ENCODE measurements around the gene HDAC11. TPM values are rescaled to one million over a fixed set of nuclear protein-coding genes. Genes with fewer than 3 reads are reported as not detected.

Gene HDAC11
- total RNA-seq, 1 donor from 2014 or later, result 14.4 TPM

DNA sequence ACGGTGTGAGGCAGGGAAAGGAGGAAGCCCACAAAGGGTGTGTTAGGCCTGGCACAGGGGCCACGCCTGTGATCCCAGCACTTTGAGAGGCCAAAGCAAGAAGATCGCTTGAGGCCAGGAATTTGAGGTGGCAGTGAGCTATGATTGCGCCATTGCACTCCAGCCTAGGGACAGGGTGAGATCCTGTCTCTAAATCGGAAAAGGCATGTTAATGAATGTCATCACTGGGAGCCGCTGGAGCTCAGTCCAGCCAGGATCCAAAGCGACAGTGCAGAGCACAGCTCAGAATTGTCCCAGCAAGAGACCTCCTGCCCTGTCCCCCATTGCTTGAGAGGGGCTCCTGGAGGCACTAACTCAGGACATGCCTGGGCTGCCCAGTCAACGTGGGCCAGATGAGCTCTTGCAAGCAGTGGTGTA lies 53.8 kb downstream of the HDAC11 start:
- Mint-ChIP-seq H3K36me3 (ENCODE audit: insufficient read depth) (no peaks in the 10 kb centered on the region), H3K9me3 (ENCODE audit: low read depth) (peaks cover 3% of the 10 kb centered on the region), H3K27ac (no peak overlapping the region), H3K4me3 (ENCODE audit: low read depth) (no peak overlapping the region), H3K4me1 (ENCODE audit: low read depth) (no peaks in the 10 kb centered on the region), H3K27me3 (peaks cover 27% of the 10 kb centered on the region)
- DNase-seq (ENCODE audit: low spot score, unreplicated experiment), result no peak
- TF ChIP-seq, protein P1, sequence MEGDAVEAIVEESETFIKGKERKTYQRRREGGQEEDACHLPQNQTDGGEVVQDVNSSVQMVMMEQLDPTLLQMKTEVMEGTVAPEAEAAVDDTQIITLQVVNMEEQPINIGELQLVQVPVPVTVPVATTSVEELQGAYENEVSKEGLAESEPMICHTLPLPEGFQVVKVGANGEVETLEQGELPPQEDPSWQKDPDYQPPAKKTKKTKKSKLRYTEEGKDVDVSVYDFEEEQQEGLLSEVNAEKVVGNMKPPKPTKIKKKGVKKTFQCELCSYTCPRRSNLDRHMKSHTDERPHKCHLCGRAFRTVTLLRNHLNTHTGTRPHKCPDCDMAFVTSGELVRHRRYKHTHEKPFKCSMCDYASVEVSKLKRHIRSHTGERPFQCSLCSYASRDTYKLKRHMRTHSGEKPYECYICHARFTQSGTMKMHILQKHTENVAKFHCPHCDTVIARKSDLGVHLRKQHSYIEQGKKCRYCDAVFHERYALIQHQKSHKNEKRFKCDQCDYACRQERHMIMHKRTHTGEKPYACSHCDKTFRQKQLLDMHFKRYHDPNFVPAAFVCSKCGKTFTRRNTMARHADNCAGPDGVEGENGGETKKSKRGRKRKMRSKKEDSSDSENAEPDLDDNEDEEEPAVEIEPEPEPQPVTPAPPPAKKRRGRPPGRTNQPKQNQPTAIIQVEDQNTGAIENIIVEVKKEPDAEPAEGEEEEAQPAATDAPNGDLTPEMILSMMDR (IDR thresholded peaks at IDR 0.05; ENCODE audit: unreplicated experiment), result no peak

DNA sequence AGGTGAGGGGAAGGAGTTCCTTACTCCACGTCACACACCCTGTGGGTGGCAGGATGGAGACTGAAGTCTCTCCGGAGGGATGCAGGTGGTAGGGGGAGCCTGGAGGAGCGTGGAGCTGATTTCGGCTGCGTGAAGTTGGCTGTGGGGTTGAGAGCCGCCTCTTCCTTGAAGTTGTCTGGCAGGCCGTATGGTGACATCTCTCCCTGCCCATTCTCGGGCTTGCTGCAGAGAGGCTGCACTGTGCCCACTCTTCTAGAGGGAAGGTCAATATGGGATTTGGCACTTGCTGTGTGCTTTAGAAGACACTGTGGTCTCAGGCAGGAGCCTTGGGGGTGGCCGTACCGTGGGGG lies 55.4 kb downstream of the HDAC11 start:
- DNase-seq (ENCODE audit: low spot score, unreplicated experiment), result no peak
- no peak overlapping the region for H3K4me3 Mint-ChIP-seq (ENCODE audit: low read depth)
- peaks cover 20% of the 10 kb centered on the region for H3K27me3 Mint-ChIP-seq
- no peaks in the 10 kb centered on the region for H3K36me3 Mint-ChIP-seq (ENCODE audit: insufficient read depth)
- no peak overlapping the region for H3K27ac Mint-ChIP-seq
- peaks cover 3% of the 10 kb centered on the region for H3K9me3 Mint-ChIP-seq (ENCODE audit: low read depth)
- no peaks in the 10 kb centered on the region for H3K4me1 Mint-ChIP-seq (ENCODE audit: low read depth)
- TF ChIP-seq, protein P1 (IDR thresholded peaks at IDR 0.05; ENCODE audit: unreplicated experiment), result no peak

DNA sequence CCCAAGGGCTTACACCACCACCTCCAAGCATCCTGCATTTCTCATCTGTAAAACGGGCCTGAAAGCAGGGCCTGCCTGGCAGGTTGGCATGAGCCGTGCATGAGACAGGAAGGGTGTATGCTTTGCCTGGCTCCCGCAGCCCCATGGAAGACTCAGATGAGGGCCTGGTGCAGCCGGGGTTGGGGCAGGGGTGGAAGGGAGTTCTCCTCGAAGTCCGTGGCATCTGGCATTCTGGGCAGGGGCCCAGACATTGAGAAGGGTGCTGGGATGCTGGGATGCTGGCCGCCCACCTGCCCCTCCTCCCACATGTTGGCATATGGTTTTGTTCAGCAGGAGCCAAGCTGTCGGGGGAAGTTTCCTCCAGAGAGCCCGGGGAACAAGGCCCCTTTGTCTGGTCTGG lies 55.8 kb downstream of the HDAC11 start:
- Mint-ChIP-seq H3K4me3 (ENCODE audit: low read depth) (no peak overlapping the region), H3K9me3 (ENCODE audit: low read depth) (peaks cover 3% of the 10 kb centered on the region), H3K36me3 (ENCODE audit: insufficient read depth) (no peaks in the 10 kb centered on the region), H3K27me3 (peaks cover 21% of the 10 kb centered on the region), H3K27ac (no peak overlapping the region), H3K4me1 (ENCODE audit: low read depth) (no peaks in the 10 kb centered on the region)
- TF ChIP-seq, protein P1 (IDR thresholded peaks at IDR 0.05; ENCODE audit: unreplicated experiment), result no peak
- DNase-seq (ENCODE audit: low spot score, unreplicated experiment), result no peak

DNA sequence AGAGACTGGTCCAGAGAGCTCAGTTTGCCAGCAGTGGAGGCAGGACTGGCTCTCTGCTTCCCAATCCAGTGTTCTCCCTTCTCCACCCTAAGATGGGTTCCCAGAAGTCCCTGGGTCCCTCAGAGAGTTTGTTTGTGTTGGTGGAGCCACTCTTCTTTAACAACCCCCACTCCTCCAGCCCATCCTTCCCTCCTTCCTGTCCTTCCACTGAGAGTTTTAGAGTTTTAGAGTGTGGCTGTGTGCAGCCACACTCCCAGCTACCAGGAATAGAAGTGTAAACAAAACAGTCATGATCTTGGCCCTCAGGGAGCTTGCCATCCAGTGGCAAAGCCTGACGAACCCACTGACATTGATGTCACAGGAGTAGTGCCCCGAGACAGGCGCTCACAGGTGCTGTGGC lies 56.3 kb downstream of the HDAC11 start:
- H3K27ac Mint-ChIP-seq, result no peak overlapping the region

GRCh38 chr3:13536832-13537231 lies 56.7 kb downstream of the HDAC11 start:
- Mint-ChIP-seq H3K27ac (no peak overlapping the region), H3K27me3 (peaks cover 23% of the 10 kb centered on the region), H3K36me3 (ENCODE audit: insufficient read depth) (no peaks in the 10 kb centered on the region), H3K4me3 (ENCODE audit: low read depth) (no peak overlapping the region), H3K4me1 (ENCODE audit: low read depth) (no peaks in the 10 kb centered on the region), H3K9me3 (ENCODE audit: low read depth) (peaks cover 3% of the 10 kb centered on the region)
- DNase-seq (ENCODE audit: low spot score, unreplicated experiment), result no peak
- TF ChIP-seq, protein P1 (IDR thresholded peaks at IDR 0.05; ENCODE audit: unreplicated experiment), result no peak

More for the DNA sequence above, 56.3 kb downstream of the HDAC11 start:
- Mint-ChIP-seq H3K4me3 (ENCODE audit: low read depth) (no peak overlapping the region), H3K36me3 (ENCODE audit: insufficient read depth) (no peaks in the 10 kb centered on the region), H3K9me3 (ENCODE audit: low read depth) (peaks cover 3% of the 10 kb centered on the region), H3K4me1 (ENCODE audit: low read depth) (no peaks in the 10 kb centered on the region), H3K27me3 (peaks cover 23% of the 10 kb centered on the region)
- no peak for DNase-seq (ENCODE audit: low spot score, unreplicated experiment)
- TF ChIP-seq, protein P1 (IDR thresholded peaks at IDR 0.05; ENCODE audit: unreplicated experiment), result no peak
